Esophagus muscularis mucosa (tissue), 4 donors: ENCODE results near the gene KCNJ6. TPM values are rescaled to one million over a fixed set of nuclear protein-coding genes. Genes with fewer than 3 reads are reported as not detected.
"Not testable (repeated sequence)": the region's sequence is repeated elsewhere in the genome, so short reads cannot be mapped to it uniquely, and the experiment has no call there.

Source experiments
- DNase-seq: peaks from one replicate; pipeline ENCODE4 v3.0.0-alpha.2; 2017; ENCODE audit errors: extremely low spot score
- H3K27ac ChIP-seq, 4 donors: fragments of 200-600 bp; sonication (generic); replicated peaks in 1 of 4; 1 replicate in 3 of 4; 2 replicates in 1 of 4; pipeline ENCODE4 v1.5.1; 2016 to 2019; ENCODE audit warnings: mild to moderate bottlenecking in 1 of 4
- H3K27me3 ChIP-seq, 4 donors: fragments of 200-600 bp; sonication (generic); one replicate each; pipeline versions ENCODE4 v1.5.1 to v1.6.0; 2016 to 2019
- H3K36me3 ChIP-seq, 4 donors: fragments of 200-600 bp; sonication (generic); one replicate each; pipeline ENCODE4 v1.5.1; 2016 to 2019
- H3K4me1 ChIP-seq, 4 donors: fragments of 200-600 bp; sonication (generic); one replicate each; pipeline ENCODE4 v1.5.1; 2016 to 2019
- H3K4me3 ChIP-seq, 4 donors: fragments of 200-600 bp; sonication (generic); 1 replicate in 2 of 4; 2 replicates in 2 of 4; pipeline ENCODE4 v1.5.1; 2016 to 2019; ENCODE audit warnings: mild to moderate bottlenecking in 4 of 4, moderate library complexity in 1 of 4
- H3K9me3 ChIP-seq, 4 donors: fragments of 200-600 bp; sonication (generic); 1 replicate in 3 of 4; 2 replicates in 1 of 4; pipeline ENCODE4 v1.5.1; 2016 to 2019
- CTCF ChIP-seq, 3 experiments: fragments of 200-600 bp in 2 of 3; fragments of 450-650 bp in 1 of 3; sonication (generic) in 2 of 3; IDR thresholded peaks; one replicate each; pipeline ENCODE4 v1.5.1; 2017 to 2019; ENCODE audit warnings: antibody characterized with exemption in 3 of 3, mild to moderate bottlenecking in 2 of 3, moderate library complexity in 1 of 3
- EP300 ChIP-seq: sonication (generic); formaldehyde crosslinking; IDR thresholded peaks from one replicate; pipeline ENCODE4 v1.6.1; 2017; ENCODE audit warnings: antibody characterized with exemption
- POLR2A ChIP-seq: fragments of 450-650 bp; IDR thresholded peaks from one replicate; pipeline ENCODE4 v1.6.1; 2017; ENCODE audit warnings: antibody characterized with exemption, moderate library complexity, mild to moderate bottlenecking, low read depth
- POLR2AphosphoS5 ChIP-seq, 2 donors: sonication (generic); formaldehyde crosslinking; IDR thresholded peaks; one replicate each; pipeline ENCODE4 v1.6.1; 2017; ENCODE audit warnings: antibody characterized with exemption in 2 of 2
- WGBS: methylation state at CpG from one replicate; pipeline ENCODE4 v1.1.5; 2018; 5-methylcytosine and 5-hydroxymethylcytosine counted together
- intact Hi-C: fragments of 100-400 bp; cut with DNase I; formaldehyde crosslinking; loops from one replicate; pipeline ENCODE4 v1.15.1; 2023
- total RNA-seq, 4 donors: library from RNA; depleted of rRNA; stranded (reverse); fragments of >200 nt; gene quantifications; one replicate each; pipeline versions ENCODE4 v1.1.0 to v1.2.1, GENCODE V29; 2016

The KCNJ6 gene
- total RNA-seq, 4 donors from 2014 or later = under 0.01 TPM; not detected in 2

GRCh38 chr21:37593015-37593414 lies 323.2 kb downstream of the KCNJ6 start:
- peak; percentile 86 for DNase-seq
- intact Hi-C loops = no loop called here
- WGBS = 75% methylated on average over 5 of the region's 5 CpGs

GRCh38 chr21:37592496-37592895 lies 323.8 kb downstream of the KCNJ6 start:
- no peak overlapping the region for H3K27ac ChIP-seq
- peaks cover 0 to 4% (median 0%) of the 10 kb centered on the region in 4 donors for H3K27me3 ChIP-seq
- TF ChIP-seq POLR2A = no peak
- TF ChIP-seq EP300 = no peak
- no peak for TF ChIP-seq CTCF (IDR thresholded peaks at IDR 0.05)
- TF ChIP-seq POLR2AphosphoS5 (IDR thresholded peaks at IDR 0.05) = no peak
- intact Hi-C loops = no loop called here
- no peaks in the 10 kb centered on the region for H3K9me3 ChIP-seq
- no peak overlapping the region for H3K4me3 ChIP-seq
- peak; percentile 55 for DNase-seq
- no peaks in the 10 kb centered on the region for H3K36me3 ChIP-seq
- H3K4me1 ChIP-seq = peaks cover 0 to 10% (median 0%) of the 10 kb centered on the region in 4 donors
- 64% methylated on average over 4 of the region's 4 CpGs for WGBS

More at GRCh38 chr21:37593015-37593414, 323.2 kb downstream of the KCNJ6 start:
- no peak for TF ChIP-seq EP300
- TF ChIP-seq POLR2AphosphoS5 (IDR thresholded peaks at IDR 0.05) = no peak
- no peak for TF ChIP-seq CTCF (IDR thresholded peaks at IDR 0.05)
- TF ChIP-seq POLR2A = no peak
- H3K4me1 ChIP-seq = peaks cover 0 to 10% (median 0%) of the 10 kb centered on the region in 4 donors
- H3K9me3 ChIP-seq = no peaks in the 10 kb centered on the region
- no peak overlapping the region for H3K27ac ChIP-seq
- no peaks in the 10 kb centered on the region for H3K36me3 ChIP-seq
- H3K4me3 ChIP-seq = no peak overlapping the region
- H3K27me3 ChIP-seq = peaks cover 0 to 4% (median 0%) of the 10 kb centered on the region in 4 donors

- H3K36me3 ChIP-seq, H3K4me1 ChIP-seq, H3K27me3 ChIP-seq, intact Hi-C loops, H3K4me3 ChIP-seq, H3K27ac ChIP-seq, H3K9me3 ChIP-seq: not testable (repeated sequence)
- DNase-seq = peak; percentile 47
- WGBS = 89% methylated on average over 12 of the region's 12 CpGs
These were observed 324.3 kb downstream of the KCNJ6 start for GRCh38 chr21:37591994-37592393.

- intact Hi-C loops = not testable (repeated sequence)
- 80% methylated on average over 8 of the region's 8 CpGs for WGBS
These were observed 325.4 kb downstream of the KCNJ6 start for GRCh38 chr21:37590836-37591235.

GRCh38 chr21:37588644-37589043 lies 327.6 kb downstream of the KCNJ6 start:
- WGBS = 90% methylated on average over 8 of the region's 8 CpGs
- H3K9me3 ChIP-seq, H3K4me3 ChIP-seq, DNase-seq, H3K27me3 ChIP-seq, H3K27ac ChIP-seq, H3K4me1 ChIP-seq, H3K36me3 ChIP-seq, intact Hi-C loops: not testable (repeated sequence)

More at GRCh38 chr21:37590836-37591235, 325.4 kb downstream of the KCNJ6 start:
- H3K27ac ChIP-seq, H3K9me3 ChIP-seq, H3K27me3 ChIP-seq, H3K4me1 ChIP-seq, H3K4me3 ChIP-seq, DNase-seq, H3K36me3 ChIP-seq: not testable (repeated sequence)

- Histone ChIP-seq H3K27ac (no peak overlapping the region), H3K36me3 (no peaks in the 10 kb centered on the region), H3K9me3 (no peaks in the 10 kb centered on the region), H3K4me3 (no peak overlapping the region), H3K4me1 (peaks cover 0 to 3% (median under 1%) of the 10 kb centered on the region in 4 donors), H3K27me3 (no peaks in the 10 kb centered on the region)
- WGBS = 84% methylated on average over 5 of the region's 5 CpGs
- TF ChIP-seq CTCF (IDR thresholded peaks at IDR 0.05) = no peak
- no peak for TF ChIP-seq EP300
- no peak for TF ChIP-seq POLR2AphosphoS5 (IDR thresholded peaks at IDR 0.05)
- no peak for TF ChIP-seq POLR2A
- intact Hi-C loops = no loop called here
- no peak for DNase-seq
These were observed 328.6 kb downstream of the KCNJ6 start for GRCh38 chr21:37587635-37588177.
